Measurements from ENCODE around the gene POPDC3.

The POPDC3 gene

DNA sequence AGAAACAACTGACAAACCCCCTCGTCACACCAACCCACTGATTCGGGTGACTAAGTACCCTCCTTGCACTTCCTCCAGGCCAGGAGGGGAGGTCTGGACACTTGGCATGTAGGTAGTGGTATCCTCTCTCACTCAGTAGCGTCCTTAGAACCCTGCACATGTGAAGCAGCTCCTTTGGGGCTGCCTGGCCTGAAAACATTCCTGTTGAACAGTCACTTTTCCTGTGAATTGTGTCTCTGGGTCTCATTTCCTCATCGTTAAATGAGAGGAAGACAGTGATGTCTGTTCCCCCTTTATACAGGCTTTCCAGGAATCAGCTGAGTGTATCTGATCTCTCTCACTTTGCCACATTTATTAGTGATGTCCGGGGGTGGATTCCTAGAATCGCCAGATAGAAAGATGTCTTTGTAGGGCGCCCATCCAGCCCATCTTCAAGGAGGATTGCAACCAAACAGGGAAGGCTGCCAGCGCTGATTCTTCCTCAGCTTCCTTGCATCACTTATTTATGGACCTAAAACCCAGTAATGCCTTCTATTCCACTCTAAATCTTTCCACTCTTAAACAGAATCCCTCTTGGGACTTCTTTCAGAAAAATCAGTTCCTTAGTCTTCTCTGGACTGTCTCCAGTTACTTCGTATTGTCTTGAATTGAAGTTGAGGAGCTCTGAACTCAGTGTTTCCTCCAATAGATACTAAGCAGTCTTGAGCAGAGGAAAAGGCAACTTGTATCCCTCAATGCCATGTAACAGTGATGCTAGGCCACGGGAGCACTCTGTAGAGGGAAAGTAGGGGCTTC, 9.4 kb upstream of the POPDC3 start:
- DNase-seq (ENCODE audit: low read depth): no peak
- no peak overlapping the region for H3K4me3 ChIP-seq (ENCODE audit: low read depth, low read length)
- TF ChIP-seq, protein P1, sequence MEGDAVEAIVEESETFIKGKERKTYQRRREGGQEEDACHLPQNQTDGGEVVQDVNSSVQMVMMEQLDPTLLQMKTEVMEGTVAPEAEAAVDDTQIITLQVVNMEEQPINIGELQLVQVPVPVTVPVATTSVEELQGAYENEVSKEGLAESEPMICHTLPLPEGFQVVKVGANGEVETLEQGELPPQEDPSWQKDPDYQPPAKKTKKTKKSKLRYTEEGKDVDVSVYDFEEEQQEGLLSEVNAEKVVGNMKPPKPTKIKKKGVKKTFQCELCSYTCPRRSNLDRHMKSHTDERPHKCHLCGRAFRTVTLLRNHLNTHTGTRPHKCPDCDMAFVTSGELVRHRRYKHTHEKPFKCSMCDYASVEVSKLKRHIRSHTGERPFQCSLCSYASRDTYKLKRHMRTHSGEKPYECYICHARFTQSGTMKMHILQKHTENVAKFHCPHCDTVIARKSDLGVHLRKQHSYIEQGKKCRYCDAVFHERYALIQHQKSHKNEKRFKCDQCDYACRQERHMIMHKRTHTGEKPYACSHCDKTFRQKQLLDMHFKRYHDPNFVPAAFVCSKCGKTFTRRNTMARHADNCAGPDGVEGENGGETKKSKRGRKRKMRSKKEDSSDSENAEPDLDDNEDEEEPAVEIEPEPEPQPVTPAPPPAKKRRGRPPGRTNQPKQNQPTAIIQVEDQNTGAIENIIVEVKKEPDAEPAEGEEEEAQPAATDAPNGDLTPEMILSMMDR (IDR thresholded peaks at IDR 0.05; ENCODE audit: insufficient read depth, low read depth, low read length, missing control alignments): no peak

DNA sequence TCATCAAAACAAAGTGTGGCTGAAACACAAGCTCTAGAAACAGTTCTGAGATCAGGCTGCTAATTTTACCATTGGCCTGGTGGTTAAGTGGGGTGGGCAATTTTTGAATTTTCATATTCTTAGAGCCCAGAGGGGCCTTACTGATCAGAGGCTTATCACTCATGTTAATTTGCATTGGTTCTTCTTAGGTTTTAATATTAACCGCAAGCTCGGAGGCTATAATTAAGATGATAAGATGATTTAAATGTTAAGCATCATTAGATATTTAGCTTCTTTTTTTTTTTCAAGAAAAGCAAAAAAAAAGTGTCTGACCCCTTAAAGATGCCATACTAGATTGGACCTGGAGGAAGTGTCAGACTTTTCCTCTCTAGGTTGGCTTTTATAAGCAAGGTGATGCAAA, 8.4 kb upstream of the POPDC3 start:
- H3K4me3 ChIP-seq (ENCODE audit: low read depth, low read length): no peak overlapping the region
- TF ChIP-seq, protein P1 (IDR thresholded peaks at IDR 0.05; ENCODE audit: insufficient read depth, low read depth, low read length, missing control alignments): no peak
- DNase-seq (ENCODE audit: low read depth): no peak

DNA sequence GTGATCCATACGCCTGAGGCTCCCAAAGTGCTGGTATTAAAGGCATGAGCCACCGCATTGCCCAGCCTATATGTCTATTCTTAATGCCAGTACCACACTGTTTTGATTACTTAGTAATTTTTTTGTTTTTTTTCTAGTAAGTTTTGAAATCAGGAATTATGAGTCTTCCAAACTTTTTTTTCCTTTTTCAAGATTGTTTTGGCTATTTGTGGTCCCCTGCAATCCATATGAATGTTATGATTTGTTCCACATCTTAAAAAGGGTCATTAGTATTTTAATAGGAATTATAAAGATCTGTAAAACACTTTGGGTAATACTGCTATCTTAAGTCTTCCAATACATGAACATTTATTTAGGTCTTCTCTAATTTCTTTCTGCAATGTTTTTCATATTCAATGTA, 6.8 kb upstream of the POPDC3 start:
- H3K4me3 ChIP-seq (ENCODE audit: low read depth, low read length): no peak overlapping the region
- DNase-seq (ENCODE audit: low read depth): no peak
- TF ChIP-seq, protein P1 (IDR thresholded peaks at IDR 0.05; ENCODE audit: insufficient read depth, low read depth, low read length, missing control alignments): no peak

DNA sequence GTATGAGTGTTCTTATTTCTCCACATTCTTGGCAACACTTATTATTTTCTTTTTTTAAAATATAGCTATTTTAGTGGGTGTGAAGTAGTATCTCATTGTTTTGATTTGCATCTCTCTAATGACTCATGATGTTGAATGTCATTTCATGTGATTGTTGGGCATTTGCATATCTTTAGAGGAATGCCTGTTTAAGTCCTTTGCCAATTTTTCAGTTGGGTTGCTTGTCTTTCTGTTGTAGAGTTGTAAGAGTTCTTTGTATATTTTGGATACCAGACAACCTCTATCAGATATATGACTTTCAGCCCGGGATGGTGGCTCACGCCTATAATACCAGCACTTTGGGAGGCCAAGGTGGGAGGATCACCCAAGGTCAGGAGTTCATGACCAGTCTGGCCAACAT, 5.1 kb upstream of the POPDC3 start:
- H3K4me3 ChIP-seq (ENCODE audit: low read depth, low read length): no peak overlapping the region
- DNase-seq (ENCODE audit: low read depth): no peak
- TF ChIP-seq, protein P1 (IDR thresholded peaks at IDR 0.05; ENCODE audit: insufficient read depth, low read depth, low read length, missing control alignments): no peak

DNA sequence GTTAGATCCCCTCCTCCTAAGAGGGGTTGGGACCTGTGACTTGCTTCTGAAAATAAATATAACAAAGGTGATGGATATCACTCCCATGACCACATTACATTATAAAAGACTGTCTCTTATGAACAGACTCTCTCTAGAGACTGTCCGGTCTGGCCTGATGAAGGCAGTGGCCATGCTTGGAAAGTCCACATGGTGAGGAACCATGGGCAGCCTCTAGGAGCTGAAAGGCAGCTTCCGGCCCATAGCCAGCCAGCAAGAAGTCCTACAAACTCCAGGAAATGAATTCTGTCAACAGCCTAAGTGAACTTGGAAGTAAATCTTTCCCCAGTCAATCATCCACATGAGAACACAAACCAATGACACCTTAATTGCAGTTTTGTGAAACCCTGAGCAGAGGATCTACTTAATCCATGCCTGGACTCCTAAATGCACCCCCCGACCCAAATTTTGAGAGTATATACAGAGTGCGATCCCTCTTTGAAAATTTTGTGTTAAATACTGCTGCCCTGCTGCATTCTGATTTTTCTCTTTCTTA, 2.2 kb upstream of the POPDC3 start:
- DNase-seq (ENCODE audit: low read depth): no peak
- no peak overlapping the region for H3K4me3 ChIP-seq (ENCODE audit: low read depth, low read length)
- TF ChIP-seq, protein P1 (IDR thresholded peaks at IDR 0.05; ENCODE audit: insufficient read depth, low read depth, low read length, missing control alignments): no peak

DNA sequence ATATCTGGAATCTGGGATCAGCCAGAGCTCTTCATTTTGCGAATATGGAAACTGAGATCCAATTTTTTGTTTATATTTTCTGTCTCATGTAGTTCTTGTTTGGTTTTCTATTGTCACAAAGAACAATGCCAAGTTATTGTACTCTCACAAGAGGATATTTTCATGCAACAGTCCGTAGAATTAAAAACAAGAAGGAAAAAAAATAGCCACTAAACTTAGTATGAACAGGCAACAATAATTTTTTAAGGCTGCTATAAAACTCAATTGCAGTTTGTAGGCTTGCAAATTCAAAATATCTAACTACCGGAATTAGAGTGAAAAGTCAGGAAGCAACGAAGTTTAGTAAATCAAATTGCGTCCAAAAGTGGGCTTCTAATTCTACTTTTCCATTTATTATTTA, 1.2 kb downstream of the POPDC3 start:
- TF ChIP-seq, protein P1 (IDR thresholded peaks at IDR 0.05; ENCODE audit: insufficient read depth, low read depth, low read length, missing control alignments): no peak
- no peak for DNase-seq (ENCODE audit: low read depth)
- no peak overlapping the region for H3K4me3 ChIP-seq (ENCODE audit: low read depth, low read length)

DNA sequence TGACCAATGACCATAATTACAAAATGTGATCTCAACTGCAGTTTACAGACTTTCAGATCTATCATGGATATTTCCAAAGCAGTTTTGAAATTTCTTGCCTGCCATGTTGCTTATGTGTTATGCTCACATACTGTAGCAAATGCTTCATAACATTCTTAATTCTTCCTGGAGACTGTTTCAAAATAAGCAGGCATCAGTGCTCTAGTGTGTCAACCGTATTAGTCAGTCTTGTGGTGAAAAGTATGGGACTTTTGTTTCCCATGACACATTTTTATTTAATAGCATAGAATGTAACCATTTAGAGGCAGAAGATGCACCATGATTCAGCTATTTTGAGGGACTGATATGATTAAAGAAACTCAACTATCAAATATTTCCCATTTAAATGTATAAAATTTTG, 1.7 kb downstream of the POPDC3 start:
- no peak overlapping the region for H3K4me3 ChIP-seq (ENCODE audit: low read depth, low read length)
- DNase-seq (ENCODE audit: low read depth): no peak
- TF ChIP-seq, protein P1 (IDR thresholded peaks at IDR 0.05; ENCODE audit: insufficient read depth, low read depth, low read length, missing control alignments): no peak
